ENCODE measurements around the gene FGF3. TPM values are rescaled to one million over a fixed set of nuclear protein-coding genes. Genes with fewer than 3 reads are reported as not detected.

FGF3 gene
- polyA plus RNA-seq, 3 donors, result not detected

DNA sequence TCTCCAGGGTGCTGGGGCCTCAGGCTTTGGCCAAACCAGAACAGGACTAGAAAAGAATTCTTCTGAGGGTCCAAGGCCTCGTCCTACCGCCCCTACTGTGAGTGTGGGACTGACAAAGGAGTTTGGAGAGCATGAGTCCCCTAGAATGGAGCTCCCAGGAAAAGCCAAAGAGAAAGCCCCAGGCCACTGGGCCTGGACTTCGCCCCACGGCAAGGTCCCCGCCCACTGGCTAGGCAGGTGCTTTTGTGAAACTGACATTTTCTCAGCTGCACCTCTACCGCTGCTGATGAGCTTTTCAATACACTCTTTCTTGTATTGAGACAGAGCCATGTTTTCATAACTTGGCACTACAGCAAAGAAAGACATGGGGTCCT is 9.7 kb upstream of the FGF3 start:
- no peak for DNase-seq (ENCODE audit: extremely low read depth in 1 of 11, low read depth in 9 of 11, low spot score in 4 of 11)

DNA sequence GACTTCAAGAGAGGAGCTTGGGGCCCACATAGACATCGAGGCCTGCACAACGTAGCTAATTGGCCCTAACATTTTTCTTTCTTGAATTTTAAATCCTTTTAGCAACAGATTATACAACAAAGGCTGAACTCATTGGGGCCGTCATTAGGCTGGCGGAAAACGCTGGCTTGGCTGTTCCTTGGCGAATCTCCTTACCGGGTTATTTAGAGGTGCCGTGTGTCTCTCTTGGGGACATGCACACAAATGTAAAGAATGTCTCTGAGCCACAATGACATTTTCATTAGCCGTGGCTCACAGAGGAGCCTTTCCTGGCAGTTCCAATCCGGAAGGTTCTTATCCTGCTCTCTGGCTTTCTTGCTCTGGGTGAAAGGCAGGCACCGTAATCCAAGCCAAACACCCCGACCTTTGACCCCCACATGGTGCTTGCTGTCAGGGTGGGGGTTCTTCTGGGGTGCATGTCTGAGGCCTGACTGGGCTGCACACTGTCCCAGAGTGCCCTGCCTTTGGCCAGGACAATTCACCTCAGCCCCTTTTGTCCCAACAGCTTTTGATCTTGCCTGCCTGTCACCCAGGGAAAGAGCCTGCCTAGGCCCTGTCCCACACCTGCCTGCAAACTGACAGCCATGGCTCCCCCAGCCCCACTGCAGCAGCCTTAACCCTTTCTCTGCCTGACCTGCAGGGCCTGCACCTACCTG is 9.2 kb upstream of the FGF3 start:
- DNase-seq (ENCODE audit: extremely low read depth in 1 of 11, low read depth in 9 of 11, low spot score in 4 of 11), result no peak

DNA sequence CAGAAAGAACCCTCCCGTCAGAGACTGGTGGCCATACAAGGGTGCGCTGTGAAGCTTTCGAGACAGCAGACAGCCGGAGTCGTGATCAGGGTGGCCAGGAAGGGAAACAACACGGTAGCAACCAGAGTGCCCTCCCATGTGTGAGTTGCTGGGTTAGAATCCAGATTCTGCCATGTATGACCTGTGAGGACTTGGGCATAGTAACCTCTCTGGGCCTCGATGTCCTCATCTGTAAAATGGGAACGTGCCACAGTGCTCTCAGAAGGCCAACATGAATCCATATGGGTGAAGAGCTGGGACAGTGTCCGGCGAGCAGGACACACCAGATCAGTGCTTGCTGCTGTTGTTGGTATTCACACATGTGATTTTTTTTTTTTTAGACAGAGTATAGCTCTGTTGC is 7.6 kb upstream of the FGF3 start:
- DNase-seq (ENCODE audit: extremely low read depth in 1 of 11, low read depth in 9 of 11, low spot score in 4 of 11), result no peak

DNA sequence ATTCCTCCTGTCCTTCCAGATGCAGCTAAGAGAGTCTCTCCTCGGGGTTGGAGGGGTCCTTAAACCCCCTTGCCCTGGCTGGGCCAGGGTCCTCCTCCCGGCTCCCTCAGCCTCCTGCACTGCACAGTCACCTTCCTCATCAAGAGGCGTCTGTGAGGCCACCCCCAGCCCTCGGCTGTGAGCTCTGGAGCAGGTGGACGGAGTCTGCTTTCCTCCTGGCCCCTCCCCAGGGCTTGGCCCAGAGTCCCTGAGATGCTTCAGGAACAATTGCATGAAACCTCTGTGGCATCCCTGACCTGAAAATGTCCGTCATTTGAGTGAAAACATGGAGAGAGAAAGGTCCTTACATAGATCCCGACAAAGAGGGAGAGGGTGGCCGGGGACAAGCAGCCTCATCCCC is 6.7 kb upstream of the FGF3 start:
- DNase-seq (ENCODE audit: extremely low read depth in 1 of 11, low read depth in 9 of 11, low spot score in 4 of 11), result no peak

DNA sequence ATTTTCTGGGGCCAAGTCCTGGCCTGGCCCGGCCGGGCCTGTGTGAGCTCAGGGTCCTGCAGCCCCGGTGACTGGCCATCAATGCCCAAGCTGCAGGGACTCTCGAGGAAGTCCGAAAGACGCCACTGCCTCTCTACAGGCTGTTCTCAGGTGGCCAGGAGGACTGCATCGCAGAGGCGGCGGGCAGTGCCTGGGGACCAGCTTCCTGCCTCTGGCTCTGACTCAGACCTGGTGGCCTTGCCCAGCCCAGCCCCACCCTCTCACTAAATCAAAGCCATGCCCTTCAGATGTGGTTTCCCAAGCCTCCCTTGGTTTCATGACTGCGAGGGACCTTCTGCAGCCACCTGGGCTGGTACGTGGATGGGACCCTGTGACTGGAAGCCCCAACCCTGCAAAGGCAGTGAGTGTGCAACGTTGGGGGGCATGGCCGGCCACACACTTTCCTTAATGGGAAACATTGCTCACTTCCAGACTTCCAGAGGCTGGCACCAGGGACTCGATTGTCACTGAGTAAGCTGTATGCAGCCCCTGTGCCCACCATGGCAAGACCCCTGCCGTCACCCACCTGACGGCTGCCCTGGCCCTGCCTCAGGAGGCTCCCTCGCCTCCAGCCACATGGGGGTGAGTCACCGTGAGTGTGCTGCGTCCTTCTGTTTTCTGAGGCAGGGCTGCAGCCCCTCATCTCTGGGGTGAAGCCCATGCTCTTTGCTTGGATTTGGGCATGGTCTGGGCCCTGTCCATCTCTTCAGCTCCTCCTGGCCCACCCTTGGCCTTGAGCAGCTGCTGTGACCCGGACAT is 6.0 kb upstream of the FGF3 start:
- DNase-seq (ENCODE audit: extremely low read depth in 1 of 11, low read depth in 9 of 11, low spot score in 4 of 11), result no peak

DNA sequence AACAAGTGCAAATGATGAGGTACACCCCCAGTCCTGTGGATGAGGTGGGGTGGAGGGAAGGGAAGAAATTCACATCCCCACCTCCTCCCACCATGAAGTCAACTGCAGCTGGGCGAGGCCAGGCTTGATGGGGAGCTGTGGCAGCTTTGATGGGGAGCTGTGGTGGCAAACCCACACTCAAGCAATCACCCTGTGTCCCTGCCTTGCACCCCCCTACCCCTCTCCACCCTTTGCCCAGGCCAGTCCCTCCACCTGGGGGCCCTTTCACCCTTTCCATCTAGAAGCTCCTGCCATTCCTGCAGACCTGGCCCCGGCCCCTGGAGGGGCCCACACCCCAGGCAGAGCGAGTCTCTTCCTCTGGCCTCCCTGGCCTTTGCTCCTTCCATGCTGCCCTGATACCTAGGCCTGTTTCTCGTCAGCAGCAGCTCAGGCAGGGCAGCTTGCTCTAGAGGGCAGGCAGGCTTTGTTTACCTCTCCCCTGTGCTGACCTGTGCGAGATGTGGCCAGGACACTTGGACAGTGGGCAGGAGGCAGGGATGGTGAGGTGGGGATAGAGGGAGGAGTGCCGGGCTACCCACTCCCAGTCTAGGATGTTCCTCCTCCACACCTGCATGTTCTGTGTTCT is 4.5 kb upstream of the FGF3 start:
- no peak for DNase-seq (ENCODE audit: extremely low read depth in 1 of 11, low read depth in 9 of 11, low spot score in 4 of 11)

DNA sequence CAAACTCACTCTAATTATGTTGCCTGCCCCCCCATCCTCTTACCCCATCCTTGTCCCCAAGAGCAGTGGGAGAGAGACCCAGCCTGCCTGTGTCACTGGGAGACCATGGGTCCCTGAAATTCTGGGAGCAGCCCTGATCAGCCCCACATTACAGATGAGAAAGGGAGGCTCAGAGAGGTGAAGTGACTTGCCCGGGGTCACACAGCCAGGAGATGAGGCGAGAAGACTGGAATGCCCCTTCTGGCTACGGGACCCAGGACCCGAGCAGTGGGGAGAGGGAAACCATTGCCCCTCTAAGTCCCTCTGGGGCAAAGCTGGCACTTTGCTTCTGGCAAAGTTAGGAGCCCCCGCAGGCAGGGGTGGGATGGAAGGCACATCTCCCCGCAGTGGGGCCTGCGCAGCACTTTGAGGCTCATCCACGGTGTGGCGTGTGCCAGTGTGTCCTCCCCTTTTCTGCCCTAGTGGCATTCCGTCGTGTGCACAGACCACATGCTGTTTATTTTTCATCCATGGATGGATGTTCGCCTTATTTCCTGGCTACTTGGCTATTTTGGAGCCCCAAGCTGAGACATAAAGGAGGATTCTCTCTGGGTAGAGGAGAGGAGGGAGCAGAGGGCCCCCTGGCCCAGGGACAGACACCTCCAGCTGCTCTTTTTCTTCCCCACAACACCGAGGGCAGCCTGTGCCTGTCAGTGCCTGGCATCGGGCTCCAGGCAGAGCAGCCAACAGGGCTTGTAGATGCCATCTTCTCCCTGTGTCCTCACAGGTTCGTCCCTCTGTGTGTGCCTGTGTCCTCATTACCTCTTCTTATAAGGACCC is 3.7 kb upstream of the FGF3 start:
- no peak for DNase-seq (ENCODE audit: extremely low read depth in 1 of 11, low read depth in 9 of 11, low spot score in 4 of 11)

DNA sequence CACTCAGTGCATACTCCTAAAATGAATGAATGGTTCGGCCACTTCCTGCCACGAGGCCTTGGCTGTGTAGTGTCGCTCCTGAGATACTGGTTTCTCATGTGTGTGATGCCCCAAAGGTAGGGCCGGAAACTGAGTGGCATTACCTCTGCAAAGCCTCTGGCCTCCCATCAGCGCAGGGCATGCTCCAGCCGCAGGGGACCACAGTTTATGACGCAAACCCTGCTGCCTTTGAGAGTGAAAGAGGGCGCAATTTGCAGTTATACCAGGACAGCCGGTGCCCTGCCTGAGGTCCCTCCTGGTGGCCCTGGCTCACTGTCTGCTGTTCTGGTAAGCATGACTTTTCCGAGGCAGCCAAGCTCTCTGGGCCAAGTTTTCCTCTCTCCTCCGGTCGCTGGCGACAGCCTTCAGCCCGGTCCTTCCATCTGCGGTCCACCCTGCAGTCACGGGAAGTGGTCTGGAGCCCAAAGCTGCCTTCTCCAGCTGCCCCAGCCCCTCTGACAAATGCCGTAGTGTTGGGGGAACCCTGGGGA is 2.4 kb upstream of the FGF3 start:
- no peak for DNase-seq (ENCODE audit: extremely low read depth in 1 of 11, low read depth in 9 of 11, low spot score in 4 of 11)

DNA sequence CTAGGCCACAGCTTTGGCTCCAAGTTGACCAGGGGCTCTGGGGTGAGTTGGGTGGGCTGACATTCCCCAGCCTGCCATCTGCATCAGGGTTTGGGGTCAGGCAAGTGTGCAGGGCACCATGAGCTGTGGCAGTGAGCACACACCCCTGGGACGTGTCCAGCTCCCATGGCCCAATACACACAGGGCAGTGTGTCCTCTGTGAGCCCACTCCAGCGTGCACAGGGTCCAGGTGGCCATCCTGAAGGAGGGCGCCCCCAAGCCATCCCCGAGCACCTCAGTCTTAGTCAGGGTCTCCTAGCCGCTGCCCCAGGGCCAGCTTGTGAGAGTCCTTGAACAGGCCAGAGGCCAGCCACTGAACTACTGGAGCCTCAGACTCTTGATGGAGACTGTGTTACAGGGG is 1.2 kb upstream of the FGF3 start:
- no peak for DNase-seq (ENCODE audit: extremely low read depth in 1 of 11, low read depth in 9 of 11, low spot score in 4 of 11)

DNA sequence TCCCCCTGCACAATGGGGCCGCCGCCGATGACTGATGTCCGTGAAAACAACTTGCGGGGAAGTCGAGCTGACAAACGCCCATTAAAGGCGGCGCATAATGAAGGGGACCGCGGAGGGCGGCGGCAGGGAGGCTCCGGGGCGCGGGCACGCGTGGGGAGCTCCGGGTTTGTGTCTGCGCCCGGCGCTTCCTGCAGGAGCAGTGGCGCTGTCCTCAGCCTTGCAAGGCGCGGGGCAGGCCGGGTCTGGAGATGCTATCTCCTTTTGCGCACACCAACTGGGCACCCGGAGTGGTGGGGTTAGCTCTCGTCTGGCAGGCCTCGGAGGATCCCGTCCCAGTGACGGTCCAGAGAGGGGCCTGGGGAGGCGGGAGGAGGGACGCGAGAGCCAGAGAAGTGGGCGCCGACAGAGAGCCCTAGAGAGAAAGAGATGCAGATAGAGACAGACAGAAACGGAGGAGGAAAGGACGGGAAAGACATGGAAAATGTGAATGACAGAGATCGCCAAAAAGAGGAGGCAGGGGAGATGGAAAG is 390 bp upstream of the FGF3 start:
- no peak for DNase-seq (ENCODE audit: extremely low read depth in 1 of 11, low read depth in 9 of 11, low spot score in 4 of 11)

DNA sequence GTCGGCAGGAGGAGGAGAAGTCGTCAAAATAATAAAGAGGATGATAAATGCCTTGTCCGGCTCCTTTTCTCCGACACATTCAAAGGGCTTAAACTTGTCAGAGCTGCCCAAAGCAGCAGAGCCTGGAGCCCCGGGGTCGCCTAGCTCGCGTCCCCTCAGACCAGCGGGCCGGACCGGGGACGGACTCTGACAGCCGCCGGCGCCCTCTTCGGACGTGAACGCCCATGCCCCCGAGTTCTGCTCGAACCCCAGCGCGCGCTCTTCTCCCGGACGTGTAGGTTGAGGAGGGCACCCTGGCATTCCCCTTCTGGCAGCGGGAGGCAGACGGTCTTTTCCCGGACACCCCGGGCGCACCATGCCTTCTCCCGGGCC is 999 bp downstream of the FGF3 start:
- no peak for DNase-seq (ENCODE audit: extremely low read depth in 1 of 11, low read depth in 9 of 11, low spot score in 4 of 11)

DNA sequence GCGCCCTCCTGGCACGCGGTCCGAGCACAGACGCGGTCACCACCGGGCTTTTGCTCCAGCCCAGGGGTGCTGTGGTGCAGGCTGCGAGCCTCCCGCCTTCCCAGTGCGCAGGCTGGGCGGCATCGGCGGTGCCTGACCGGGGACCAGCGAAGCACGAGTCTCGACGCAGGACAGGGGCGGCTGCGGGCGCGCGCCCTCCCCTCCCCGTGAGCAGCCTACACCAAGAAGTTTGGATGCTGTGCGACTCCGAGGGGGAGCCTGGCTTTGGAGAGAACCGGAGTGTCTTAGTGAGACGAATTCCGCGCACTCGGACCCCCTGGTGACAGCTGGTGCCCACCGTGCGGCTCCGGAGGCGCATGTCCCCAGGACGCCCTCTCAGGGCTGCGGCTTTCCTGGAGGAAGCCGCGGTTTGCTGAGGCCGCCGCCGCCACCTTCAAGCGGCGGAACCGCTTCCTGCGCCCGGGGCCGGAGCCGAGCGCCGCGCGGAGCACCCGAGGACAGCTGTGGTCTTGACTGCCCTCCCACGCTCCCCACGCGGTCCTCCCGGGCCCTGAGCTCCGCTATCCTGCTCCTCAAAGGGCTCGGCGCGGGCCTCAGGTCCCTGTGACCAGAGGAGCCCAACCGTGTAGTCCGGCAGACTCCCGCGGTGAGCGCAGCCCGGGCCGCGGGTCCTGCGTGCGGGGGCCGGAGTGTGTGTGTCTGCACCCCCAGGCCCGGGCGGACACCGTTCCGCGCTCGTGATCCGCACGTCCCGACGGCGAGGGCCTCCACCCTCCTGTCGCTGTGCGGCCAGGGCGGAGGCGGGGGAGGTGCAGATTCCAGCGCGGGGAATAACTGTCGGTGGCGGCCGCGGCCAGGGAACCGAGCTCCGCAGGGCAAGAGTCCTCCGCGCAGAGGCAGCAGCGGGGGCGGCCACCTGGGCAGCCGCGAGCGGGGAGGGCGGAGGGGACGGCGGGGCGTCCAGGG is 1.7 kb downstream of the FGF3 start:
- peak in 2 of 11 donors; percentile 32 to 38 for DNase-seq (ENCODE audit: extremely low read depth in 1 of 11, low read depth in 9 of 11, low spot score in 4 of 11)

DNA sequence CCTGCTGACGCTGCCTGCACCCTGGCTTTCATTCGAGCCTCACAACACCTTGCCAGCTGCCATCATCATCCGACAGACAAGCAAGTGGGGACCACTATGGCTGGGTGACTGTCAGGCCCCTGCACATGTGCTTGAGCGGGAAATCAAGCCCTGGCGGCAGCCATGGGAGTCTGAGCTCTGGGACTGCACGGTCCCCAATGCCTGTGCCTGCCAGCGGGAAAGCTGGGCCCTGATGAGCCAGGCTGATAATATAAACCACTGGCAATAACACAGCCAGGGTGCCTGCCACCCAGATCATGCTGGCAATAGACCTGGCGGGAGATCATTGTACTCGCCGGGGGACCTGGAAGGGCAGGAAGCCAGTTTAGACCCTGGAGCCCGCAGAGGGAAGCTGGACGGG is 2.5 kb downstream of the FGF3 start:
- no peak for DNase-seq (ENCODE audit: extremely low read depth in 1 of 11, low read depth in 9 of 11, low spot score in 4 of 11)

DNA sequence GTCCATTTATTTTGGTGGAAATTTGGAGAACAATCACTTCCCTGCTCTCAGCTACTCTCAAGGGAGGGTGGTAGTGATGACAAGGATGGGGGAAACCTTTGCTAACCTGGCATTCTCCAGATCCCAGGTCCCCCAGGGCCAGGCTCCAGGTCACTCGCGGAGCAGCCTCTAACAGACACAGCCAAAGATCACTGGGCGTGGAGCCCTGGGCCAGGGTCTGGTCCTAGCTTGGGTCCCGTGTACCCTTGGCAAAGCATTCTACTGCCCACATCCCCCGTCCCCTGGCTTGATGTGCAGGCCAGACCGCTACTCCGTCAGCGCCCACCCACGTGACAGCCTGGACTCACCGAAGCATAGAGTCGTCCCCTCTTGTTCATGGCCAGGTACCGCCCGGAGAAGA is 3.2 kb downstream of the FGF3 start:
- DNase-seq (ENCODE audit: extremely low read depth in 1 of 11, low read depth in 9 of 11, low spot score in 4 of 11), result no peak

DNA sequence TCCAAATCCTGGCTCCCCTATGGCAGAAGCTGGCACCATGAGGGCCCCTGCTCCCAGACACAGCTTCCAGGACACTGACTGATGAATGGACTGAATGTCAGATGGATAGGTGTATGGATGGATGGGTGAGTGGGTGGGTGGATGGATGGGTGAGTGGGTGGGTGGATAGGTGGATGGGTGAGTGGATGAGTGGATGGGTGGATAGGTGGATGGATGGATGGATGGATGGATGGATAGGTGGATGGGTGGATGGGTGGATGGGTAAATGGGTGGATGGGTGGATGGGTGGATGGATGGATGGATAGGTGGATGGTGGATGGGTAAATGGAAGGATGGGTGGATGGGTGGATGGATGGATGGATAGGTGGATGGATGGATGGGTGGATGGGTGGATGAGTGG is 4.3 kb downstream of the FGF3 start:
- no peak for DNase-seq (ENCODE audit: extremely low read depth in 1 of 11, low read depth in 9 of 11, low spot score in 4 of 11)

DNA sequence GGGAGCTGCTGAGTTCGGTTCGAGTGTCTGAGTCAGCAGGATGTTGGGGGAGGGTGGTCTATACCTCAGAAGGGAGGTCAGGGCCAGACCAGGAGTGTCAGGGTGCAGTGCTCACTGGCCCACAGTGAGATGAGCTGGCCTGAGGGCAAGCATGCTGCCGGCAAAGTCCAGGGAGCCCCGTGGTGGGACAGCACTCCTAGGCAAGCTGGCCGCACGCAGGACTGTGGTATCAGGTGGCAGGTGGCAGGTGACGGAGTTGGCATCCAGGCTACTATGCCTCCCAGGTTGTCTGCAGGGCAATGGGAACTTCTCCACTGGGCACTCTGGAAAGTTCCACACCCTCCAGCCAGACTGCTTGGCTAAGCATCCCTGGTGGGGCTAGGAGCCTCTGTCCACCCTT is 4.8 kb downstream of the FGF3 start:
- no peak for DNase-seq (ENCODE audit: extremely low read depth in 1 of 11, low read depth in 9 of 11, low spot score in 4 of 11)

DNA sequence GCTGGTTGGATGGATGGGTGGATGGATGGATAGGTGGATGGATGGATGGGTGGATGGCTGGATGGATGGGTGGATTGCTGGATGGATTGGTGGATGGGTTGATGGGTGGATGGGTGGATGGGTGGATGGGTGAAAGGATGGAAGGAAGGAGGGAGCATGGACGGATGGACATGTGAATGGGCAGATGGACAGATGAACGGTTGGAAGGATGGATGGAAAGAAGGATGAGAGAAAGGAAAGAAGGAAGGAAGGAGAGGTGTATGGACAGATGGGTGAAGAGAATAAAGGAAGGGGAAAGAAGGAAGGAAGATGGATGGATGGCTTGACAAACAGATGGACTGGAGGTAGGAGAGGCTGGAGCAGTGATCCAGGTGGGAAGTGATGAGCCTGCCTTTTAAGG is 5.4 kb downstream of the FGF3 start:
- DNase-seq (ENCODE audit: extremely low read depth in 1 of 11, low read depth in 9 of 11, low spot score in 4 of 11), result no peak

DNA sequence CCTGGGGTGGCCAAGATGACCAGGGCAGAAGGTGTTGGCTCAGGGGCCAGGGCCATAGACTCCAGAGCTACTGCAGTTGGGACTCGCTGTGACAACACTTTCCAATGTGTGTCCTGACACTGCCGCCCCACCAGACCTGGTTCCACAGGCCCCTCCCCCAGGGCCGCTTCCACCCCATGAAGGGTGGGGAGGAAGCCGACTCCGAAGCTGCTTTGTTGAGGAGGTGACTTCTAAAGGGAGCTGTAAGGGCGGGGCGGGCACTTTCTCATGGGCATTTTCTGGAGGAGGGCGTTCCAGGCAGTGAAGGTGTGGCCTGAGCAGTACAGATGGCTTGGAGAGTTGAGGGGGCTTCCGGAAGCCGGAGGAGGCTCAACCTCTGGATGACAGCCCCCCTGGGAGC is 6.3 kb downstream of the FGF3 start:
- no peak for DNase-seq (ENCODE audit: extremely low read depth in 1 of 11, low read depth in 9 of 11, low spot score in 4 of 11)

Measured in renal cortex interstitium (tissue), 11 donors.